GM21381 (cell line): ENCODE data around the gene SLFN14.
"Not testable (repeated sequence)": the region's sequence is repeated elsewhere in the genome, so short reads cannot be mapped to it uniquely, and the experiment has no call there.

ENCODE experiments used
- ATAC-seq: cut with Tn5 transposase; IDR thresholded peaks from one replicate; pipeline ENCODE4 v1.9.1; 2021; ENCODE audit warnings: mild to moderate bottlenecking, moderate library complexity; ENCODE audit not compliant: unreplicated experiment

Gene SLFN14

DNA sequence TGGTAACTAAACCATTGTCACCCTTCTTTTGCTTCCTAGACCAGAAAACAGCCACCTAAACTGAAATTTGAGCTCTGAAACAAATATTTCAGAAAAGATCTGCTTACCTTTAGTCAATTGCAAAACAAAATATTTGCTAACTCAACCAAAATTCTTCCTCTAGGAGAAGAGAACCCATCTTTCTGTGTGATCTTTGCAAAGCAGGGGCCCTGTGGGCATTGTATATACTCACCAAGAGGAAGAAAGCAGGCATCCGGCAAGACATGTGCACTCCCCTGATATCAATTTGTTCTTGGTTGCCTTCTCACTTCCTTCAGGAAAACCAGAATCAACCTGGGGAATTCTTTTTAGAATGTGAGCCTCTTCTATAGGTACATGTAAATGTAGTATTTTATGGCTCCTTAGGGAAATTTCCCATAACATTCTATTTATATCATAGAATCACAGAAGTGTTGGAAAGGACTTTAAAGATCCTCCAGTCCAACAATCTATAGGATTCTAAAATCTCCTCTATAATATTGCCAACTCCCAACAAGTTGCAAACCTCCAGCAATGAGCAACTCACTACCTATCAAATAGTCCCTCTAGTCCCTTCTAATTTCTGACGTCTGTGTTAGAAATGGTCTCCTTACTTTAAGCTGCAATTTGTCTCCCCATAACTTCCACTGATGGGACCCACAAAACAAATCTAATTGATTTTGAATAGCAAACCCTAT, 966 bp downstream of the SLFN14 start:
- ATAC-seq, result no peak

GRCh38 chr17:35557353-35557752, 3.3 kb downstream of the SLFN14 start:
- no peak for ATAC-seq

DNA sequence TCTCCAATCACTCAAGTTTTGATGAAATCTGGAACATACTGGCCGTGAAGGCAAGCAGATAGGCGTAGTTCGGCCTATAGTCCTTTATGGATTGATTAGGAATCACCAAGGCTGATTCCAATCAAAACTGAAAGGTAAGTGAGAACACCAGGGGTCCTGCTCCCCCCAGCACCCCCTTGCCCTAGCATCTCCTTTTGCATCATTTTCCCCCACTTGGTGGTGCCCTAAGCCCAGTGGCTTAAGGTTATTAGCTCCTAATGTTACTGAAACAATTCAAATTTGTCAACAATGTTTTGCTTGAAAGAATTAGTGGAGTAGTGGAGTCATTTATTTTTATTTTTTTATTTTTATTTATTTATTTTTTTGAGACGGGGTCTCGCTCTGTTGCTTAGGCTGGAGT, 4.9 kb downstream of the SLFN14 start:
- ATAC-seq, result no peak

- ATAC-seq, result no peak
These were observed 6.0 kb downstream of the SLFN14 start for GRCh38 chr17:35554668-35555067.

DNA sequence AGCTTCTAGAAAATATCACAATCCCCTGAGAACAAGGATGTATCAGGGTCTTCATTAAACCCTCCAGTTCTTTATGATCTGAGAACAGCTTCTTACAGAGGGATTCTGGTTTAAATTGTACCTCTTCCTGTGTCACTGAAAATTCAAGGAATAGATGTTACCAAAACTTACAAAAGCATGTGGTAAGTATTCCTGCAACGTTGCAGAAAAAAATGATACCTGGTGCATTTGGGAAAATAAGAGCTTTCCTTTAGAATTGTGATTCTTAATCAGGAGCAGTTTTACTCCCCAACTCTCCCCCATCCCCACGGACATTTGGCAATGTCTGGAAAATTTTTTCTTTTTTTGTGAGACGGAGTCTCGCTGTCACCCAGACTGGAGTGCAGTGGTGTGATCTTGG, 7.3 kb downstream of the SLFN14 start:
- no peak for ATAC-seq

- no peak for ATAC-seq
These were observed 11.6 kb downstream of the SLFN14 start for GRCh38 chr17:35548978-35549377.

DNA sequence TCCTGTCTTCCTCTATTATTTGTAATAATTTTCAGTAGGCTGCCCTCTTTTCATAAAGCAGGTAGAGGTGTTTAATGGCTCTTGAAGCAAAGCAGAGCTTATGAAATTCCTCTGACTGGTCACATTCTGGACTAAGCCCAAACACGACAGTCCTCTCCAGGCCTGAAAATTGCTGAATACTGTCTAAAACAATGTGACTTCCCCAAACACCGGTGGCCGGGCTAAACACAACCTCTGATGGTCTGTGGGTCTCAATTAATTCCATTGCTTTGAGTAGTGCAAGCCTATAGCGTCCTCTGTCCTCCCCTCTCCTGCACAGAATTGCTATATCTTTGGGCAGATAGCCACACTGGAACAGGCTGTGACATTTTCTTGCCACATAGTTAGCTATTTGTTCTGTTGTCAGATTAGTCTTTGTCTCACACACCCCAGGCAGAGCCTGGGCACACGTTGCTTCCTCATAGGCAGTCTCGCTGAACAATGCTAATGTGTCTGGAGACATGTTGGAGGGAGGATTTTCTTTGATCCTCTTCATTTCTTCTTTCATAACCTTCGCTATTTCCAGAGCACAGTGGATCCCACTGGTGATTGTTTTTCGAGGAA, 12.3 kb downstream of the SLFN14 start:
- no peak for ATAC-seq

- no peak for ATAC-seq
These were observed 14.1 kb downstream of the SLFN14 start for GRCh38 chr17:35546487-35546886.

- no peak for ATAC-seq
These were observed 15.5 kb downstream of the SLFN14 start for GRCh38 chr17:35545150-35545549.

DNA sequence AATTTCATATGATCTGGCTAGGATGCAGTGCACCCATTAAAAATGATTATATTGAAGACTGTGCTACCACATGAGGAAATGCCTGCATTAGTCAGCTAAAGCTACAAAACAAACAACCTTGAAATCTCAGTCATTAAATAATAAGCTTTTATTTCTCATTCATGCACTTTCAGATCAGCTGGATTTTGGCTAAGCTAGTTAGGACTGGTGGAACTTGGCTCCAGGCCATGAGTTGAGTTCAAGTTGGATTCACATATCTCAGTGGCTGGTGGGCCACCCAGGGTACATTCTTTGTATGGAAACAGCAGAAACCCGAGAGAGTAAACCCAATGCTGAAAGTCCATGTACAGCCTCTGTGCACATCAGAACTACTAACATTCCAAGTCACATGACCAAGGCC, 16.8 kb downstream of the SLFN14 start:
- no peak for ATAC-seq

GRCh38 chr17:35542990-35543389, 17.6 kb downstream of the SLFN14 start:
- ATAC-seq, result no peak

DNA sequence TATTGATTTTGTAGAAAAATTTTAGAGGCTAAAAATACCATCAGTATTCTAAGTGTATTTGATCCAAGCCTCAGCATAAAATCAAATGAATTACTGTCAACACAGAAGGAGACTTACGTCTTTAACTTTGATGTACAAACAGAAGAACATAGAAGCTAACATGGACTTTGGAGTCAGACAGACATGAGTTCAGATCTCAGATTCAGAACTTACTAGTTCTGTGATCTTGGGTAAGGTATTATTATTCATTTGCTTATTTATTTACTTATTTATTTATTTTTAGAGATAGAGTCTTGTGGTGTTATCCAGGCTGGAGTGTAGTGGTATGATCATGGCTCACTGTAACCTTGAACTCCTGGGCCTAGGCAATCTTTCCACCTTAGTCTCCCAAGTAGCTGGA, 19.2 kb downstream of the SLFN14 start:
- no peak for ATAC-seq

DNA sequence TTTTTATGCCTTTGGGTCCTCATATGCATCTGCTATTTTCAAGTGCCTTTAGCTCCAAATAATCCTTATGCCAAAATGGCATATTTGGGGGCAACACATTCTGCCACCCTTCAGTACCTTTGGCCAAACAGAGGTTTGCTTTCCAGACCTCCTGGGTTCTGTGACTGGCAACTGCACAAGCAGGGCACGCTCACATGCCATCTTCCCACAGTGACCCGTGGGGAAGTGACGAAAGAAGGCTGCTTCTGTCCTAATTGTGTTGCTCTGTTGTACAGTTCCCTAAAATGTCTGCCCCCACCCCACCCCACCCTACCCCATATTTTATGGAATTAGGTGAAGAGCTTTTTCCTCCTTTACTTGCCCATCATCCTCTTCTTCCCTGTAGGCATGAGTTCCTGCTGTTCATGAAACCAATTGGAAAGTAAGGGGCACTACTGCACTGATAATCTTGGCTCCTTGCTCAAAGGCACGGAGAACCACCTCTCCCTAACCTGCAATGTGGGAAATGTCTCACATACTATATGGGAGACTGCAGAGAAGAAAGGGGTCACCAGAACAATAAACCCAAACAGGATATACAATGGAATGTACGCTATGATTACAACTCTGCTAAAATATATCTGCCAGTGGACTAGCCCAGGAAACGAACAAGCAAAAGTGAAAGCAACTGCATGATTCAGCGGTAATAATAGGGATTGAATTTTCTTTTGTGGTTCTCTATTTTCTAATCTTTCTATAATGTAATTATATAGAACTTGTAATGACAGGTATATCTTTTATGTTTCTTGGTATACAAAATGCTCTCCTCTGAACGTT, 19.8 kb downstream of the SLFN14 start:
- ATAC-seq, result no peak

DNA sequence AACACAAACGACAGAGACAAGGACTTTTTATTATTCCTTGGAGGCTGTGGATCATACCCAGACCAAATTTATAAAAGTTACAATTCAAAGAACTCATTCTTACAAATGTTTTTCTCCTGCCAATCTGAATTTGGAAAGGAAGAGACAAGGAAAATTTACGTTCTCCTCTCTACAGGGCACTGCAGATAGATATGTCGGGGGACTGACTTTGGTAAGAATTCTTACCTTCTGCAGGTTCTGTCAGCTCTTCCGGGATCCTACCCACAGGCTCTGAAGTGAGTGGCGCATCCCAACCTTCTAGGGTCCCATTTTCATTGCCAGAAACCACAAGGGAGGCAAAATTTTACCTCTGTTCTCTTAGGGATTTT, 21.0 kb downstream of the SLFN14 start:
- ATAC-seq, result no peak

DNA sequence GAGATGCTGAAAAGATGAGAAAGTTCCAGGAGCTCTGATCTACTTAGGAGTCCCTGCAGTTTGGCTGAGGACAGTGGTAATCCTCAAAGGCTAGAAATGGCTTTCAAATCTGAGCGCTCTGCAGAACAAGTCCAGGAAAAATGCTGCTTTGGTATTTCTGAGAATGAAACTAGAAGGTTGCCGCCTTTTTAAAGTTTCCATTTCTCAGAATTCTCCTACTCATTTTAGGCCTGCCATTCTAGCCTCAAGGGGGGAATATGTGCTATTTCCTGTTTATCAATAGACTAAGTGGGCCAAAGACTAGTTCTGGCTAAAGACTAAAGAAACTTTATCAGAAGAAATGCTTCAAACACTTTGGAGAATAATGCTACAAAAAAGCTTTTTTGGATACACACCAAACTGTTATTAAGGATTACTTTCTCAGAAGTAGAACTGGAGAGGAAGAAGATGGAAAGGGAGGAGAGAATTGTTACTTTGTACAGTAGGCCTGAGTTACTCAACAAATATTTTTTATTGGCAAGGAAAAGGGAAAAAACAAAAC, 22.9 kb downstream of the SLFN14 start, which contains the start of gene SLFN12L:
Gene SLFN12L, minus strand, starts transcription at position 78 of the 541 bp plus-strand sequence. CDS start 15,314 bp downstream, outside the sequence.
- no peak for ATAC-seq

DNA sequence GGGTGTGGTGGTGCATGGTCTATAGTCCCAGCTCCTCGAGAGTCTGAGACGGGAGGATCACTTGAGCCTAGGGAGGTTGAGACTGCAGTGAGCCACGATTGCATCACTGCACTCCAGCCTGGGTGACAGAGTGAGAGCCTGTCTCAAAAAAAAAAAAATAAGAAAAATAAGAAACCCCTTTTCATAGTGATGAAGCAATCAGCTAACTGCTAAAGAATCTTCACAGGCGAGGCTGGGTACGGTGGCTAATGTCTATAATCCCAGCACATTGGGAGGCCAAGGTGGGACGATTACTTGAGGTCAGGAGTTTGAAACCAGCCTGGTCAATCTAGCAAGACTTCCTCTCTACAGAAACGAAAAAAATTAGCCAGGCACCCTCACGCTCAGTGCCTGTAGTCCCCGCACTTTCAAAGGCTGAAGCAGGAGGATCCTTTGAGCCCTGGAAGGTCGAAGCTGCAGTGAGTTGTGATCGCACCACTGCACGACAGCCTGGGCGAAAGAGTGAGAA, 23.9 kb downstream of the SLFN14 start:
- ATAC-seq, result no peak

GRCh38 chr17:35535406-35535805, 25.2 kb downstream of the SLFN14 start:
- not testable (repeated sequence) for ATAC-seq

- no peak for ATAC-seq
These were observed 26.0 kb downstream of the SLFN14 start for GRCh38 chr17:35534576-35535093.

- ATAC-seq, result no peak
These were observed 29.5 kb downstream of the SLFN14 start for GRCh38 chr17:35531160-35531559.

- ATAC-seq, result no peak
These were observed 30.8 kb downstream of the SLFN14 start for GRCh38 chr17:35529866-35530265.

DNA sequence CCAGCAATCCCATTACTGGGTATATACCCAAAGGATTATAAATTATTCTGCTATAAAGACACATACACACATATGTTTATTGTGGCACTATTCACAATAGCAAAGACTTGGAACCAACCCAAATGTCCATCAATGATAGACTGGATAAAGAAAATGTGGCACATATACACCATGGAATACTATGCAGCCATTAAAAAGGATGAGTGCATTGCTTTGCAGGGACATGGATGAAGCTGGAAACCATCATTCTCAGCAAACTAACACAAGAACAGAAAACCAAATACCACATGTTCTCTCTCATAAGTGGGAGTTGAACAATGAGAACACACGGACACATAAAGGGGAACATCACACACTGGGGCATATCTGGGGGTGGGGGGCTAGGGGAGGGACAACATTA, 31.3 kb downstream of the SLFN14 start:
- not testable (repeated sequence) for ATAC-seq
